Bronchial epithelial cell (primary cell): ENCODE measurements around the gene ADCY4. TPM values are rescaled to one million over a fixed set of nuclear protein-coding genes. Genes with fewer than 3 reads are reported as not detected.
A peak's percentile ranks its signal among the peaks of the same experiment; 100 is the strongest.

Experiments used
- DNase-seq: peaks from one replicate; pipeline ENCODE4 v3.0.0-alpha.2; 2010; ENCODE audit warnings: low read depth
- FAIRE-seq: peaks from 2 replicates; lab custom pipeline; 2011; peaks lifted over from hg19 to GRCh38; lab: Jason Lieb, UNC
- H3K27me3 ChIP-seq: 2 replicates; pipeline ENCODE4 v1.5.1; 2011; ENCODE audit warnings: low read length; ENCODE audit not compliant: control insufficient read depth, insufficient read depth
- H3K36me3 ChIP-seq: 2 replicates; pipeline ENCODE4 v1.5.1; 2011; ENCODE audit warnings: low read length; ENCODE audit not compliant: control insufficient read depth, insufficient read depth
- H3K4me3 ChIP-seq: 2 replicates; pipeline ENCODE4 v1.5.1; 2011; ENCODE audit warnings: mild to moderate bottlenecking, low read depth, low read length, control low read depth
- CTCF ChIP-seq: IDR thresholded peaks from 2 replicates; pipeline ENCODE4 v1.5.1; 2011; ENCODE audit warnings: mild to moderate bottlenecking, moderate library complexity, low read length, control low read depth, inconsistent platforms; ENCODE audit not compliant: insufficient read depth, severe bottlenecking
- total RNA-seq: library from RNA; depleted of rRNA; stranded (reverse); fragments of >200 nt; gene quantifications from 2 replicates; pipeline ENCODE4 v1.2.1, GENCODE V29; 2014

Gene ADCY4
- total RNA-seq, 1 donor from 2014 or later, result 0.53 TPM

DNA sequence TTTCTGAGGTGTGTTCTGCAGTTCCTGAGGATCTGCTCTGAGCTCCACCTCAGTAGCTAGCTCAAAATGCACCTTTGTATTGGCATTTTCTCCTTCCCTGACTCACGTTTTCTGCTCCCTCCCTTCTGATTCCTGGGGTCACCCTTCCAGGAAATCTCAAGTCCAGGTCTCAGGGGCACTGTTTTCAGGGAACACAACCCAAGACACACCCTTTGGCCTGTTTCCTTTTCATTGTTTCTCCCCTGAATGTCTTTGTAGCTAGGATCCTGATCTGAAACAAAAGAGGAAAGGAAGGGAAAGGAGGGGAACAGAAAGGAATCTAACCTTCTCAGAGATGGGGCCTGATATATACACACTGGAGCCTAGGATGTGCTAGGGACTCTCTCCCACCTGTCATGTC is 12.3 kb upstream of the ADCY4 start:
- no peak overlapping the region for H3K4me3 ChIP-seq
- TF ChIP-seq CTCF, result no peak
- H3K36me3 ChIP-seq, result no peaks in the 10 kb centered on the region
- no peak for FAIRE-seq
- H3K27me3 ChIP-seq, result no peaks in the 10 kb centered on the region
- no peak for DNase-seq

- no peak for FAIRE-seq
- H3K27me3 ChIP-seq, result no peaks in the 10 kb centered on the region
- no peak overlapping the region for H3K4me3 ChIP-seq
- TF ChIP-seq CTCF, result no peak
- no peaks in the 10 kb centered on the region for H3K36me3 ChIP-seq
- no peak for DNase-seq
These were observed 9.2 kb upstream of the ADCY4 start for GRCh38 chr14:24343795-24344660.

DNA sequence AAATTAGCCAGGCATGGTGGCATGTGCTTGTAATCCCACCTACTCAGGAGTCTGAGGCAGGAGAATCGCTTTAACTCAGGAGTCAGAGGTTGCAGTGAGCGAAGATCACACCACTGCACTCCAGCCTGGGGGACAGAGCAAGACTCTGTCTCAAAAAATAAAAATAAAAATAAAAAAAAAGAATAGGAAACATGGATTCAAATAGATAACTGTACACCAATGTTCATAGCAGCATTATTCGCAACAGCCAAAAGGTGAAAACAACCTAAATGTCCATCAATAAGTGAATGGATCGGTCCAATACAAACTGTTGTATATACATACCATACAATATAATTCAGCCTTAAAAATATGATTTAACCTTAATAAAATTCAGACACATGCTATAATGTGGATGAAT is 8.0 kb upstream of the ADCY4 start:
- H3K36me3 ChIP-seq, result peaks cover 2% of the 10 kb centered on the region
- TF ChIP-seq CTCF, result no peak
- no peak for FAIRE-seq
- no peak overlapping the region for H3K4me3 ChIP-seq
- H3K27me3 ChIP-seq, result no peaks in the 10 kb centered on the region
- DNase-seq, result no peak

GRCh38 chr14:24340606-24341005 is 5.7 kb upstream of the ADCY4 start:
- Histone ChIP-seq H3K4me3 (no peak overlapping the region), H3K36me3 (peaks cover 2% of the 10 kb centered on the region), H3K27me3 (no peaks in the 10 kb centered on the region)
- TF ChIP-seq CTCF, result no peak
- DNase-seq (no peak), FAIRE-seq (no peak)

DNA sequence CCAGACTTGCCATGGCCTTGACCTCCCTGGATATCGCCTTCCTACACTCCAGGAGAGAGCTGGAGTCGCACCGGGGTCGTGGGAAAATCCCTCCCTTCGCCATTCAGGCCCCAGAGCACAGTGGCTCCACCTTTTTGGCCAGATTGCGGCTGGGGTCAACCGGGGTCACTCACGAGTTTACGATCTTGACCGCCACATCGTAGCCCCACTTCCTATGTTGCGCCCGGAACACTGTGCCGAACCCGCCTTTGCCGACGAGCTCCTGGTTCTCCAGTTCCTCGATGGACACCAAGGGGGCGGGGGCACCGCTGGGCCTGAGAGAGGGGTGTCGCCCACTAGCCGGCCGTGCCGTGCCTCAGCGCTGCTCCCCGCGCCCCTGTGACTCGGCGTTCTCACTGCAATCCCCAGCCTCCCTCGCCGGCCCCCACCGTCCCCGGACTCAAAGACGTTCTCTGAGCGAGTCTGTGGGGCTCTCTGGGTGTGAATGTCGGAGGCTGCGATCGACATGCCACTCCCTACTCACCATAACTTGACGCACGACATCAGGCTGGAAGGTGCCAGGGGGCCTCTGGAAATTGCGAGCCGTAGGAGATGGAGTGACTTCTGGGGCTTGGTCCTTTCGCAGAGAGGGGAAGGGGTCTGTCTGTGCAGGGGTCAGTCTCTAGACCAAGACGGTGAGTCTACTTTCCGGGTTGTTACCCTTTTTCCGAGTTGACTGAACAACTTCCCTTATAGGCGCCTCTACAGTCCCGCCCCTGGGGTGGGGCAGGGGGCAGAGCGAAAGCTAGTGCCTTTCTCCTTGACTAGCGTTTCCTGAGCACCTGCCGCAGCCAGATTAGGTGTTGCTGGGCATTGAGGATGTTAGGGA is 4.6 kb upstream of the ADCY4 start, which contains the start of gene RIPK3:
TSS of gene RIPK3 (minus strand) at position 708 of the 868 bp plus-strand sequence. CDS start at position 543, 165 bp downstream.
- FAIRE-seq, result no peak
- Histone ChIP-seq H3K36me3 (peaks cover 2% of the 10 kb centered on the region), H3K4me3 (peak within 1 kb of the TSS; percentile 48), H3K27me3 (no peaks in the 10 kb centered on the region)
- DNase-seq, result peak; percentile 46
- TF ChIP-seq CTCF, result no peak
